CD4-positive, alpha-beta T cell (primary cell): ENCODE results near the gene CUL9. TPM values are rescaled to one million over a fixed set of nuclear protein-coding genes. Genes with fewer than 3 reads are reported as not detected.
A peak's percentile ranks its signal among the peaks of the same experiment; 100 is the strongest.

Source experiments
- ATAC-seq: fragments of 200-7000 bp; cut with Tn5 transposase; one replicate; pipeline ENCODE4 v1.10.0; 2022; ENCODE audit warnings: mild to moderate bottlenecking; ENCODE audit not compliant: poor library complexity
- CTCF ChIA-PET: fragments of 350-600 bp; sonication (Branson Sonifier 250); formaldehyde crosslinking; loops from one replicate; lab custom pipeline; 2021; ENCODE audit warnings: antibody characterized with exemption, inconsistent platforms; lab: Charles Lee
- POLR2A ChIA-PET: fragments of 350-600 bp; sonication (Branson Sonifier 250); formaldehyde crosslinking; loops from one replicate; lab custom pipeline; 2021; ENCODE audit warnings: antibody characterized with exemption, inconsistent platforms; lab: Charles Lee
- DNase-seq, 14 experiments: peaks; one replicate each; pipeline ENCODE4 v3.0.0-alpha.2; 2013 to 2020; ENCODE audit warnings: mixed read lengths in 2 of 14
- H3K27ac ChIP-seq, 2 donors: one replicate each; pipeline versions ENCODE4 v1.5.1 to v1.7.0; 2013; ENCODE audit warnings: low read length in 2 of 2, low read depth in 1 of 2, mild to moderate bottlenecking in 1 of 2
- H3K27me3 ChIP-seq, 2 experiments: 1 replicate in 1 of 2; 2 replicates in 1 of 2; pipeline versions ENCODE4 v1.6.1 to v1.7.0; 2013; ENCODE audit warnings: low read length in 2 of 2, control low read depth in 1 of 2, mild to moderate bottlenecking in 1 of 2, moderate library complexity in 1 of 2; ENCODE audit not compliant: insufficient read depth in 2 of 2, control insufficient read depth in 1 of 2
- H3K36me3 ChIP-seq: one replicate; pipeline ENCODE4 v1.6.1; 2013; ENCODE audit warnings: low read length, control low read depth; ENCODE audit not compliant: insufficient read depth
- H3K4me1 ChIP-seq: one replicate; pipeline ENCODE4 v1.6.1; 2013; ENCODE audit warnings: low read length, control low read depth; ENCODE audit not compliant: insufficient read depth
- H3K4me3 ChIP-seq: one replicate; pipeline ENCODE4 v1.5.1; 2013; ENCODE audit warnings: mild to moderate bottlenecking, low read length, moderate library complexity
- H3K9me3 ChIP-seq, 2 experiments: 1 replicate in 1 of 2; 2 replicates in 1 of 2; pipeline versions ENCODE4 v1.6.1 to v1.7.0; 2013; ENCODE audit warnings: low read length in 2 of 2, mild to moderate bottlenecking in 2 of 2, control low read depth in 1 of 2, moderate library complexity in 1 of 2; ENCODE audit not compliant: control insufficient read depth in 1 of 2, insufficient read depth in 1 of 2
- H3K27ac Mint-ChIP-seq: one replicate; pipeline ENCODE4 v1.8.0; 2020; ENCODE audit warnings: mixed read lengths
- H3K27me3 Mint-ChIP-seq: one replicate; pipeline ENCODE4 v1.8.0; 2021; ENCODE audit warnings: mixed read lengths
- H3K36me3 Mint-ChIP-seq: one replicate; pipeline ENCODE4 v1.8.0; 2021; ENCODE audit warnings: low read depth, mixed read lengths
- H3K4me1 Mint-ChIP-seq: one replicate; pipeline ENCODE4 v1.8.0; 2021; ENCODE audit warnings: low read depth, mixed read lengths
- H3K4me3 Mint-ChIP-seq: one replicate; pipeline ENCODE4 v1.8.0; 2020; ENCODE audit warnings: mild to moderate bottlenecking, mixed read lengths
- H3K9me3 Mint-ChIP-seq: one replicate; pipeline ENCODE4 v1.8.0; 2020; ENCODE audit warnings: mixed read lengths
- CTCF ChIP-seq: fragments of 200-600 bp; IDR thresholded peaks from one replicate; pipeline ENCODE4 v1.8.0; 2022; ENCODE audit warnings: antibody characterized with exemption, mild to moderate bottlenecking
- intact Hi-C, 2 experiments: fragments of 100-400 bp; cut with DNase I in 1 of 2; cut with micrococcal nuclease in 1 of 2; formaldehyde crosslinking; loops; one replicate each; pipeline versions ENCODE4 v1.15.1 to v1.9.0; 2023 to 2025; cut with DNase I, micrococcal nuclease
- total RNA-seq, 174 experiments: library from RNA in 2 of 174; stranded (reverse) in 2 of 174; gene quantifications; one replicate each; pipeline ENCODE4 v1.2.3 and lab custom pipeline; 2021 to 2026

The CUL9 gene
- total RNA-seq, 2 experiments from 2014 or later, result 75.5 to 79.2 TPM

- Mint-ChIP-seq H3K9me3 (no peaks in the 10 kb centered on the region), H3K27ac (peak overlapping the region; percentile 88), H3K4me1 (peaks cover 42% of the 10 kb centered on the region), H3K4me3 (peak overlapping the region; percentile 89), H3K36me3 (peaks cover 61% of the 10 kb centered on the region), H3K27me3 (no peaks in the 10 kb centered on the region)
- Histone ChIP-seq H3K9me3 (no peaks in the 10 kb centered on the region), H3K4me1 (peaks cover 52% of the 10 kb centered on the region), H3K4me3 (peak overlapping the region; percentile 83), H3K27me3 (no peaks in the 10 kb centered on the region), H3K27ac (peak overlapping the region; percentile 78 to 83), H3K36me3 (peaks cover 40% of the 10 kb centered on the region)
- no peak for TF ChIP-seq CTCF
- ChIA-PET POLR2A (interaction anchor here (0.6 to 2.7 kb wide), 19 partner anchors 8 to 1082 kb away, joined by 3 to 17 read pairs (median 5); partner anchors contain the start of genes ABCC10, CNPY3, CUL7 and DNPH1), CTCF (interaction anchor here (1.0 to 1.7 kb wide), 4 partner anchors 8 to 224 kb away, joined by 3 to 6 read pairs (median 3); partner anchors contain the start of gene DNPH1)
- intact Hi-C loops, result loop anchor here (1.0 to 10.0 kb wide), 8 partner anchors 8 to 1122 kb away; partner anchors contain the start of genes BICRAL (in 1 of the 2), CUL9 (in 1 of the 2), KLHDC3 (in 1 of the 2) and MEA1 (in 1 of the 2)
- ATAC-seq (peak; percentile 51), DNase-seq (peak; percentile 73 to 99 (median 91))
Observed at GRCh38 chr6:43174263-43175112, 7.5 kb upstream of the CUL9 start.

- TF ChIP-seq CTCF, result no peak
- POLR2A ChIA-PET, result interaction anchor here (1.6 to 2.6 kb wide), 2 partner anchors 117 to 246 kb away, joined by 6 to 17 read pairs; partner anchors contain the start of genes CNPY3, KLC4 and MRPL2
- H3K27ac Mint-ChIP-seq, result peak overlapping the region; percentile 30
- H3K27me3 ChIP-seq, result no peaks in the 10 kb centered on the region
- peaks cover 63% of the 10 kb centered on the region for H3K36me3 Mint-ChIP-seq
- H3K4me1 Mint-ChIP-seq, result peaks cover 40% of the 10 kb centered on the region
- ATAC-seq (no peak), DNase-seq (no peak)
- no peaks in the 10 kb centered on the region for H3K27me3 Mint-ChIP-seq
- H3K36me3 ChIP-seq, result peaks cover 43% of the 10 kb centered on the region
- H3K4me1 ChIP-seq, result peaks cover 42% of the 10 kb centered on the region
- no peak overlapping the region for H3K27ac ChIP-seq
- no peaks in the 10 kb centered on the region for H3K9me3 Mint-ChIP-seq
- H3K9me3 ChIP-seq, result no peaks in the 10 kb centered on the region
- CTCF ChIA-PET, result interaction anchor here (1.2 kb wide), 1 partner anchor 48 kb away, joined by 3 read pairs; no protein-coding TSS in a partner anchor
- peak overlapping the region; percentile 2 for H3K4me3 Mint-ChIP-seq
- H3K4me3 ChIP-seq, result no peak overlapping the region
- intact Hi-C loops, result loop anchor here in 1 of 2 experiments (2.0 to 10.0 kb wide), 2 partner anchors 193 to 391 kb away; partner anchors contain the start of genes BICRAL and ZNF318
Observed at GRCh38 chr6:43175676-43176422, 6.1 kb upstream of the CUL9 start.

- Histone ChIP-seq H3K4me1 (peaks cover 46% of the 10 kb centered on the region), H3K27ac (no peak overlapping the region), H3K9me3 (no peaks in the 10 kb centered on the region), H3K36me3 (peaks cover 43% of the 10 kb centered on the region), H3K27me3 (no peaks in the 10 kb centered on the region), H3K4me3 (no peak overlapping the region)
- intact Hi-C loops, result loop anchor here in 1 of 2 experiments (10.0 kb wide), 1 partner anchor 392 kb away; the partner anchor contains the start of gene BICRAL
- TF ChIP-seq CTCF, result no peak
- ATAC-seq (no peak), DNase-seq (peak in 1 of 14 experiments; percentile 27)
- H3K4me1 Mint-ChIP-seq, result peaks cover 43% of the 10 kb centered on the region
- POLR2A ChIA-PET, result no interaction called here
- H3K27ac Mint-ChIP-seq, result peak overlapping the region; percentile 24
- peak overlapping the region; percentile 2 for H3K4me3 Mint-ChIP-seq
- H3K27me3 Mint-ChIP-seq, result no peaks in the 10 kb centered on the region
- CTCF ChIA-PET, result interaction anchor here (0.6 kb wide), 1 partner anchor 127 kb away, joined by 3 read pairs; no protein-coding TSS in a partner anchor
- peaks cover 63% of the 10 kb centered on the region for H3K36me3 Mint-ChIP-seq
- no peaks in the 10 kb centered on the region for H3K9me3 Mint-ChIP-seq
Observed at GRCh38 chr6:43176423-43176786, 5.6 kb upstream of the CUL9 start.
